GM23248 (cell line): ENCODE data around the gene TUBB6.

ENCODE experiments used
- EZH2 ChIP-seq: fragments of 200-600 bp; sonication (generic); IDR thresholded peaks from 2 replicates; pipeline ENCODE4 v1.6.1; 2018; ENCODE audit warnings: antibody characterized with exemption, mild to moderate bottlenecking; ENCODE audit not compliant: insufficient read depth, poor library complexity, severe bottlenecking
- EZH2phosphoT487 ChIP-seq: fragments of 200-600 bp; sonication (generic); IDR thresholded peaks from 2 replicates; pipeline ENCODE4 v1.6.1; 2018; ENCODE audit warnings: antibody characterized with exemption, moderate library complexity, mild to moderate bottlenecking, low read depth; ENCODE audit not compliant: insufficient read depth

- TF ChIP-seq EZH2 (no peak), EZH2phosphoT487 (no peak)
These were observed 64.4 kb downstream of the TUBB6 start for GRCh38 chr18:12372406-12372805.
